Liver (tissue), 9 donors: ENCODE results near the gene PRCC. TPM values are rescaled to one million over a fixed set of nuclear protein-coding genes. Genes with fewer than 3 reads are reported as not detected.

Experiments
- DNase-seq: peaks from one replicate; pipeline ENCODE4 v3.0.0-alpha.2; 2017; ENCODE audit warnings: low spot score
- H3K27ac ChIP-seq, 2 donors: one replicate each; pipeline ENCODE4 v1.7.0; 2013; ENCODE audit warnings: inconsistent platforms in 2 of 2, low read length in 2 of 2, control low read depth in 1 of 2, low read depth in 1 of 2, mild to moderate bottlenecking in 1 of 2
- H3K27me3 ChIP-seq, 4 donors: one replicate each; pipeline versions ENCODE4 v1.6.1 to v1.7.0; 2013; ENCODE audit warnings: low read length in 3 of 4, inconsistent platforms in 1 of 4, mild to moderate bottlenecking in 1 of 4, moderate library complexity in 1 of 4; ENCODE audit not compliant: control insufficient read depth in 4 of 4, insufficient read depth in 4 of 4
- H3K36me3 ChIP-seq, 4 donors: one replicate each; pipeline versions ENCODE4 v1.6.1 to v1.7.0; 2013; ENCODE audit warnings: low read length in 3 of 4, mild to moderate bottlenecking in 3 of 4, low read depth in 1 of 4, moderate library complexity in 1 of 4; ENCODE audit not compliant: control insufficient read depth in 4 of 4, insufficient read depth in 3 of 4
- H3K4me1 ChIP-seq, 4 donors: one replicate each; pipeline versions ENCODE4 v1.6.1 to v1.7.0; 2013; ENCODE audit warnings: low read length in 3 of 4, mild to moderate bottlenecking in 3 of 4, moderate library complexity in 1 of 4; ENCODE audit not compliant: control insufficient read depth in 4 of 4, insufficient read depth in 4 of 4
- H3K4me3 ChIP-seq, 3 donors: one replicate each; pipeline versions ENCODE4 v1.6.1 to v1.7.0; 2013; ENCODE audit warnings: low read length in 3 of 3, control low read depth in 1 of 3, low read depth in 1 of 3, mild to moderate bottlenecking in 1 of 3
- H3K9ac ChIP-seq, 2 donors: one replicate each; pipeline ENCODE4 v1.7.0; 2013; ENCODE audit warnings: low read length in 2 of 2, mild to moderate bottlenecking in 2 of 2, moderate library complexity in 2 of 2, control low read depth in 1 of 2, low read depth in 1 of 2
- H3K9me3 ChIP-seq, 4 donors: one replicate each; pipeline versions ENCODE4 v1.6.1 to v1.7.0; 2013; ENCODE audit warnings: low read length in 3 of 4; ENCODE audit not compliant: control insufficient read depth in 4 of 4
- ATF3 ChIP-seq: IDR thresholded peaks from 2 replicates; pipeline ENCODE4 v1.6.1; 2016; ENCODE audit warnings: antibody characterized with exemption
- FOXA1 ChIP-seq: IDR thresholded peaks from 2 replicates; pipeline ENCODE4 v1.6.1; 2016; ENCODE audit warnings: antibody characterized with exemption
- GABPA ChIP-seq, 2 donors: IDR thresholded peaks in 1 of 2; conservative IDR thresholded peaks in 1 of 2; 2 replicates each; pipeline ENCODE4 v1.6.1; 2016; ENCODE audit warnings: antibody characterized with exemption in 2 of 2, mild to moderate bottlenecking in 1 of 2, moderate library complexity in 1 of 2
- HNF4A ChIP-seq, 2 donors: conservative IDR thresholded peaks; 2 replicates each; pipeline ENCODE4 v1.6.1; 2016; ENCODE audit warnings: antibody characterized with exemption in 2 of 2, mild to moderate bottlenecking in 2 of 2
- HNF4G ChIP-seq: IDR thresholded peaks from 2 replicates; pipeline ENCODE4 v1.6.1; 2016; ENCODE audit warnings: antibody characterized with exemption
- JUND ChIP-seq, 2 donors: IDR thresholded peaks; 2 replicates each; pipeline ENCODE4 v1.6.1; 2016; ENCODE audit warnings: antibody characterized with exemption in 2 of 2
- MAX ChIP-seq: IDR thresholded peaks from 2 replicates; pipeline ENCODE4 v1.6.1; 2016; ENCODE audit warnings: antibody characterized with exemption
- NR2F2 ChIP-seq: IDR thresholded peaks from 2 replicates; pipeline ENCODE4 v1.6.1; 2016; ENCODE audit warnings: antibody characterized with exemption
- REST ChIP-seq: IDR thresholded peaks from 2 replicates; pipeline ENCODE4 v1.6.1; 2016; ENCODE audit warnings: antibody characterized with exemption, mild to moderate bottlenecking
- RXRA ChIP-seq, 2 donors: IDR thresholded peaks; 2 replicates each; pipeline ENCODE4 v1.6.1; 2017 to 2018; ENCODE audit warnings: antibody characterized with exemption in 2 of 2, mild to moderate bottlenecking in 1 of 2
- SP1 ChIP-seq: IDR thresholded peaks from 2 replicates; pipeline ENCODE4 v1.6.1; 2018; ENCODE audit warnings: antibody characterized with exemption, mild to moderate bottlenecking
- YY1 ChIP-seq: IDR thresholded peaks from 2 replicates; pipeline ENCODE4 v1.6.1; 2016; ENCODE audit warnings: antibody characterized with exemption, mild to moderate bottlenecking
- WGBS: extraction: QIAGEN DNeasy Blood & Tissue Kit; methylation state at CpG from one replicate; pipeline ENCODE4 v1.1.7; 2013; 5-methylcytosine and 5-hydroxymethylcytosine counted together
- polyA plus RNA-seq, 2 donors: library from polyadenylated mRNA; stranded (reverse) in 1 of 2; unstranded in 1 of 2; fragments of 200-250 nt in 1 of 2; fragments of >200 nt in 1 of 2; fragmentation: Nextera tagmentation in 1 of 2; extraction: Ambion mirVana in 1 of 2; gene quantifications; one replicate each; pipeline versions ENCODE4 v1.2.1 to v1.2.3, GENCODE V29; 2013 to 2015
- total RNA-seq, 2 donors: library from RNA; depleted of rRNA; stranded (reverse); fragments of >200 nt; gene quantifications; one replicate each; pipeline ENCODE4 v1.2.3, GENCODE V29; 2014
- donor health status: healthy.
- donor health status: healthy.
- donor health status: healthy.
- donor health status: healthy.
- donor health status: healthy.

PRCC gene
- total and polyA plus RNA-seq, 4 donors = 8.8 to 19.3 (median 14.3) TPM

GRCh38 chr1:156789621-156790318 is 22.4 kb downstream of the PRCC start:
- H3K4me3 ChIP-seq = no peak overlapping the region
- H3K36me3 ChIP-seq = peaks cover 13 to 62% (median 42%) of the 10 kb centered on the region in 4 donors
- H3K9ac ChIP-seq = no peak overlapping the region
- DNase-seq = no peak
- TF ChIP-seq HNF4G (no peak), REST (no peak), FOXA1 (no peak), HNF4A (conservative IDR thresholded peaks at IDR 0.05) (no peak), GABPA (IDR thresholded peaks at IDR 0.05 in 1 of 2, conservative IDR thresholded peaks at IDR 0.05 in 1 of 2) (no peak), JUND (IDR thresholded peaks at IDR 0.05) (no peak), SP1 (no peak)
- no peaks in the 10 kb centered on the region for H3K4me1 ChIP-seq
- no peaks in the 10 kb centered on the region for H3K9me3 ChIP-seq
- H3K27me3 ChIP-seq = no peaks in the 10 kb centered on the region
- H3K27ac ChIP-seq = no peak overlapping the region
- 84% methylated on average over 4 of the region's 4 CpGs for WGBS

GRCh38 chr1:156794506-156795373 is 27.4 kb downstream of the PRCC start:
- peaks cover 20 to 79% (median 61%) of the 10 kb centered on the region in 4 donors for H3K36me3 ChIP-seq
- 85% methylated on average over 7 of the region's 7 CpGs for WGBS
- H3K4me1 ChIP-seq = no peaks in the 10 kb centered on the region
- H3K9me3 ChIP-seq = no peaks in the 10 kb centered on the region
- no peak for DNase-seq
- no peak overlapping the region for H3K9ac ChIP-seq
- no peaks in the 10 kb centered on the region for H3K27me3 ChIP-seq
- no peak overlapping the region for H3K27ac ChIP-seq
- no peak overlapping the region for H3K4me3 ChIP-seq
- no peak for TF ChIP-seq REST
- no peak for TF ChIP-seq FOXA1

DNA sequence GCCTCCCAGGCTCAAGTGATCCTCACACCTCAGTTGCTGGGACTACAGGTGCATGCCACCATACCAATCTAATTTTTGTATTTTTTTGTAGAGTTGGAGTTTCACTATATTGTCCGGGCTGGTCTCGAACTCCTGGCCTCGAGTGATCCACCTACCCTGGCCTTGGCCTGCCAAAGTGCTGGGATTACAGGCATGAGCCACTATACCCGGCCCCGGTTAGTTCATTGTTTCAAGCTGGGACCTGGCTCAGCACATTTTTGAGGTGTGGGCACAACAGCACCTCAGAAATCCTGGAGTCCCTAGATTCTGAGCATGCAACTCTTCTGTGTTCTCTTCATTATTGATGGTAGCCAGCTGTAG is 28.0 kb downstream of the PRCC start:
- Histone ChIP-seq H3K4me1 (no peaks in the 10 kb centered on the region), H3K4me3 (no peak overlapping the region), H3K36me3 (peaks cover 18 to 81% (median 66%) of the 10 kb centered on the region in 4 donors), H3K9ac (no peak overlapping the region), H3K27me3 (no peaks in the 10 kb centered on the region), H3K9me3 (no peaks in the 10 kb centered on the region), H3K27ac (no peak overlapping the region)
- WGBS = 95% methylated on average over 5 of the region's 5 CpGs
- DNase-seq = no peak
- no peak for TF ChIP-seq JUND (IDR thresholded peaks at IDR 0.05)
- no peak for TF ChIP-seq REST
- TF ChIP-seq GABPA (IDR thresholded peaks at IDR 0.05 in 1 of 2, conservative IDR thresholded peaks at IDR 0.05 in 1 of 2) = no peak
- no peak for TF ChIP-seq ATF3
- no peak for TF ChIP-seq FOXA1
- TF ChIP-seq RXRA (IDR thresholded peaks at IDR 0.05) = no peak
- no peak for TF ChIP-seq MAX
- TF ChIP-seq YY1 = no peak
- TF ChIP-seq NR2F2 = no peak
